OCI-LY7 (cell line): ENCODE measurements around the gene FMO2.

Experiments used
- CTCF ChIP-seq: fragments of 200-600 bp; sonication (generic); conservative IDR thresholded peaks from 2 replicates; pipeline ENCODE4 v1.5.1; 2014; ENCODE audit warnings: mild to moderate bottlenecking, antibody characterized with exemption, low read length, moderate library complexity, mixed read lengths
- EZH2phosphoT487 ChIP-seq: fragments of 200-600 bp; sonication (generic); IDR thresholded peaks from 2 replicates; pipeline ENCODE4 v1.6.1; 2018; ENCODE audit warnings: low read depth, borderline replicate concordance, mild to moderate bottlenecking, mixed run types, antibody characterized with exemption, low read length, moderate library complexity, mixed read lengths

- no peak for TF ChIP-seq CTCF
- no peak for TF ChIP-seq EZH2phosphoT487
Observed at GRCh38 chr1:171142416-171143385, 42.4 kb upstream of the FMO2 start.
